GM12878 (cell line): ENCODE measurements around the gene SIDT2.

Source experiments
- POLR2A ChIP-seq: IDR thresholded peaks from 2 replicates; pipeline ENCODE4 v1.6.1; 2011; ENCODE audit warnings: low read depth, mild to moderate bottlenecking, low read length
- RFX5 ChIP-seq: IDR thresholded peaks from 2 replicates; pipeline ENCODE4 v1.6.1; 2011; ENCODE audit warnings: low read depth, low read length, improper control_type of control experiment
- SIN3A ChIP-seq: IDR thresholded peaks from 2 replicates; pipeline ENCODE4 v1.6.1; 2012; ENCODE audit warnings: low read depth, low read length, improper control_type of control experiment
- STAT1 ChIP-seq: fragments of 450-650 bp; conservative IDR thresholded peaks from 2 replicates; pipeline ENCODE4 v1.6.1; 2014; ENCODE audit warnings: antibody characterized with exemption, mild to moderate bottlenecking
- TCF3 ChIP-seq: IDR thresholded peaks from 2 replicates; pipeline ENCODE4 v1.6.1; 2012; ENCODE audit warnings: low read depth, mild to moderate bottlenecking, low read length, borderline replicate concordance; ENCODE audit not compliant: insufficient read depth

GRCh38 chr11:117182551-117182935 lies 4.0 kb downstream of the SIDT2 start:
- TF ChIP-seq TCF3 (no peak), SIN3A (no peak), POLR2A (no peak), STAT1 (no peak), RFX5 (no peak)
